ENCODE results near the gene THPO.

The THPO gene

GRCh38 chr3:184359610-184360009, 18.4 kb downstream of the THPO start:
- no peak overlapping the region for H3K4me3 ChIP-seq (ENCODE audit: low read length)
- TF ChIP-seq CTCF (IDR thresholded peaks at IDR 0.05; ENCODE audit: low read depth, low read length, poor library complexity, severe bottlenecking) (no peak), EZH2phosphoT487 (IDR thresholded peaks at IDR 0.05; ENCODE audit: borderline replicate concordance, low read length) (no peak)
- no peaks in the 10 kb centered on the region for H3K9me3 ChIP-seq (ENCODE audit: control insufficient read depth, insufficient read depth, low read length)
- no peak overlapping the region for H3K27ac ChIP-seq (ENCODE audit: low read depth, low read length)
- H3K9me2 ChIP-seq (replicated peaks; ENCODE audit: control insufficient read depth, low read length) = no peaks in the 10 kb centered on the region
- H3K27me3 ChIP-seq (ENCODE audit: control insufficient read depth, low read length) = no peaks in the 10 kb centered on the region
- no peak overlapping the region for H3K4me2 ChIP-seq (ENCODE audit: low read length)
- H3K36me3 ChIP-seq (ENCODE audit: control insufficient read depth, low read length) = peaks cover 18% of the 10 kb centered on the region
- H3K4me1 ChIP-seq (ENCODE audit: control insufficient read depth, low read length) = peaks cover 17% of the 10 kb centered on the region
- peaks cover 2% of the 10 kb centered on the region; the same call in 1 of the 2 replicates for H4K20me1 ChIP-seq (ENCODE audit: control insufficient read depth, insufficient read depth, low read depth, low read length)
- no peaks in the 10 kb centered on the region for H3F3A ChIP-seq (ENCODE audit: control insufficient read depth, insufficient read depth)
- H3K79me2 ChIP-seq (ENCODE audit: control insufficient read depth, low read length) = peaks cover 26% of the 10 kb centered on the region

- no peaks in the 10 kb centered on the region for H4K20me1 ChIP-seq (ENCODE audit: control insufficient read depth, insufficient read depth, low read depth, low read length)
- H3F3A ChIP-seq (ENCODE audit: control insufficient read depth, insufficient read depth) = no peaks in the 10 kb centered on the region
- H3K4me3 ChIP-seq (ENCODE audit: low read length) = no peak overlapping the region
- H3K79me2 ChIP-seq (ENCODE audit: control insufficient read depth, low read length) = peaks cover 20% of the 10 kb centered on the region
- H3K9me2 ChIP-seq (replicated peaks; ENCODE audit: control insufficient read depth, low read length) = no peaks in the 10 kb centered on the region
- H3K4me1 ChIP-seq (ENCODE audit: control insufficient read depth, low read length) = peaks cover 14% of the 10 kb centered on the region
- no peak overlapping the region for H3K4me2 ChIP-seq (ENCODE audit: low read length)
- TF ChIP-seq EZH2phosphoT487 (IDR thresholded peaks at IDR 0.05; ENCODE audit: borderline replicate concordance, low read length) = no peak
- TF ChIP-seq CTCF (IDR thresholded peaks at IDR 0.05; ENCODE audit: low read depth, low read length, poor library complexity, severe bottlenecking) = no peak
- H3K9me3 ChIP-seq (ENCODE audit: control insufficient read depth, insufficient read depth, low read length) = no peaks in the 10 kb centered on the region
- H3K27me3 ChIP-seq (ENCODE audit: control insufficient read depth, low read length) = no peaks in the 10 kb centered on the region
- no peak overlapping the region for H3K27ac ChIP-seq (ENCODE audit: low read depth, low read length)
- H3K36me3 ChIP-seq (ENCODE audit: control insufficient read depth, low read length) = peaks cover 13% of the 10 kb centered on the region; the same call in 1 of the 2 replicates
Measured at GRCh38 chr3:184358921-184359350, 19.1 kb downstream of the THPO start.

- H3K9me3 ChIP-seq (ENCODE audit: control insufficient read depth, insufficient read depth, low read length) = no peaks in the 10 kb centered on the region
- peaks cover 6% of the 10 kb centered on the region; the same call in 1 of the 2 replicates for H3K36me3 ChIP-seq (ENCODE audit: control insufficient read depth, low read length)
- H3K4me1 ChIP-seq (ENCODE audit: control insufficient read depth, low read length) = peaks cover 13% of the 10 kb centered on the region
- no peak overlapping the region for H3K4me3 ChIP-seq (ENCODE audit: low read length)
- no peaks in the 10 kb centered on the region for H3K9me2 ChIP-seq (replicated peaks; ENCODE audit: control insufficient read depth, low read length)
- no peaks in the 10 kb centered on the region for H3K27me3 ChIP-seq (ENCODE audit: control insufficient read depth, low read length)
- H3K27ac ChIP-seq (ENCODE audit: low read depth, low read length) = no peak overlapping the region
- H4K20me1 ChIP-seq (ENCODE audit: control insufficient read depth, insufficient read depth, low read depth, low read length) = no peaks in the 10 kb centered on the region
- H3K79me2 ChIP-seq (ENCODE audit: control insufficient read depth, low read length) = peaks cover 13% of the 10 kb centered on the region
- TF ChIP-seq CTCF (IDR thresholded peaks at IDR 0.05; ENCODE audit: low read depth, low read length, poor library complexity, severe bottlenecking) (no peak), EZH2phosphoT487 (IDR thresholded peaks at IDR 0.05; ENCODE audit: borderline replicate concordance, low read length) (no peak)
- no peak overlapping the region for H3K4me2 ChIP-seq (ENCODE audit: low read length)
- no peaks in the 10 kb centered on the region for H3F3A ChIP-seq (ENCODE audit: control insufficient read depth, insufficient read depth)
Measured at GRCh38 chr3:184358124-184358767, 19.8 kb downstream of the THPO start.

Data from DOHH2 (cell line).